ENCODE results near the gene PDE4A.
"Not testable (repeated sequence)": the region's sequence is repeated elsewhere in the genome, so short reads cannot be mapped to it uniquely, and the experiment has no call there.

Gene PDE4A

GRCh38 chr19:10420444-10421239 lies at the start of gene PDE4A:
TSS of gene PDE4A (plus strand) at chr19:10420538. CDS start at chr19:10420765, 227 bp downstream.
- DNase-seq = peak; percentile 63

- no peak for DNase-seq
Observed at GRCh38 chr19:10372690-10373089, 47.6 kb upstream of the PDE4A start.

- no peak for DNase-seq
Observed at GRCh38 chr19:10374931-10375330, 45.4 kb upstream of the PDE4A start.

GRCh38 chr19:10377140-10377640 lies 43.1 kb upstream of the PDE4A start:
- not testable (repeated sequence) for DNase-seq

- no peak for DNase-seq
Observed at GRCh38 chr19:10378124-10378523, 42.2 kb upstream of the PDE4A start.

- no peak for DNase-seq
Observed at GRCh38 chr19:10379880-10380312, 40.4 kb upstream of the PDE4A start.

GRCh38 chr19:10380313-10381102 lies 39.8 kb upstream of the PDE4A start, which contains the start of gene TYK2:
TSS of gene TYK2 (minus strand) at chr19:10380572. CDS start at chr19:10378406, 2,166 bp downstream.
- DNase-seq = peak; percentile 98

- DNase-seq = not testable (repeated sequence)
Observed at GRCh38 chr19:10383223-10383499, 37.2 kb upstream of the PDE4A start.

- DNase-seq = no peak
Observed at GRCh38 chr19:10384580-10384979, 35.8 kb upstream of the PDE4A start.

GRCh38 chr19:10388957-10389356 lies 31.4 kb upstream of the PDE4A start:
- DNase-seq = peak; percentile 73

GRCh38 chr19:10389863-10390262 lies 30.5 kb upstream of the PDE4A start:
- no peak for DNase-seq

- peak; percentile 68 for DNase-seq
Observed at GRCh38 chr19:10390652-10391286, 29.6 kb upstream of the PDE4A start.

GRCh38 chr19:10392120-10392519 lies 28.2 kb upstream of the PDE4A start:
- DNase-seq = no peak

- DNase-seq = no peak
Observed at GRCh38 chr19:10393137-10393536, 27.2 kb upstream of the PDE4A start.

- DNase-seq = no peak
Observed at GRCh38 chr19:10395003-10395402, 25.3 kb upstream of the PDE4A start.

GRCh38 chr19:10395436-10395835 lies 24.9 kb upstream of the PDE4A start:
- no peak for DNase-seq

- no peak for DNase-seq
Observed at GRCh38 chr19:10395917-10396316, 24.4 kb upstream of the PDE4A start.

GRCh38 chr19:10398819-10399218 lies 21.5 kb upstream of the PDE4A start:
- no peak for DNase-seq

- not testable (repeated sequence) for DNase-seq
Observed at GRCh38 chr19:10399340-10399739, 21.0 kb upstream of the PDE4A start.

GRCh38 chr19:10399878-10400277 lies 20.5 kb upstream of the PDE4A start:
- no peak for DNase-seq

GRCh38 chr19:10402441-10403038 lies 17.8 kb upstream of the PDE4A start:
- peak; percentile 40 for DNase-seq

- peak; percentile 98 for DNase-seq
Observed at GRCh38 chr19:10403137-10404021, 17.0 kb upstream of the PDE4A start, which contains the start of gene CDC37. TSS of gene CDC37 (minus strand) at chr19:10403542. CDS start at chr19:10403479, 63 bp downstream.

Measured in activated CD4-positive, alpha-beta T cell treated with anti-CD3 and anti-CD28 coated beads, Interleukin-2, amount 50 U/mL, for 16 hours (primary cell).